ENCODE results near the gene ATRIP.

DNA sequence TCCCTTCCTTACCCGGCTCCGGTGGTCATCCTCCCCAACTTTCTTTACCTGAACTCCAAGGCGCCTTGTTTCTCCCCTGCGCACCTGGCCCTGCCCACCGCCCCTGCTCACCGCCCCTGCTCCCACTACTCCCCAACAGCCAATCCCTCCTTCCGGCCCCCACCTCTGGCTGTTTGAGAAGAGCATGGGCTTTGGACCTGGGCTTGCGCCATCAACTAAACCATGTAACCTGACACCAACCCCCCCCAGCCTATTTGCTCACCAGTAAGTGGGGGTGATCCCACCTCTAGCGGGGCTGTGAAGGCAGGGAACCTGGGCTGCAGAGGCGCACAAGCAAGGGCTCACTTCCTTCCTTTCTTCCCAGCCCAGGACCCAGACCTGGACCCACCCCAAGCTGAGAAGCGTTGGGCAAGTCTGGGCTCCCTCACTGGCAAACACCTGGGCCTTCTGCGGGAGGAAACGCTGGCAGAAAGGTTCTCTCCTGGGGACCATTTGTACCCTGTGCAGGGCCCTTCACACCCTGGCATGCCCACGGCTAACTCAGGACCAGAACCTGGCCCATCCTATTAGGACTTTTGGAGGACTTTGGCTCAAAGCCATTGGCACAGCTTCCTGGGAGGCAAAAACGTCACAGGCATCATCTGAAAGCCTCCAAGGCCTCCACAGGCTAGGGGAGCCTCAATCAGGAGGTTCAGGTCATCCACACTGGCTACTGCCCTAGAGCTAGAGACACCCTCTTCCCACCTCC lies 16.4 kb upstream of the ATRIP start, which contains the start of gene PLXNB1:
- TF ChIP-seq, protein P1, sequence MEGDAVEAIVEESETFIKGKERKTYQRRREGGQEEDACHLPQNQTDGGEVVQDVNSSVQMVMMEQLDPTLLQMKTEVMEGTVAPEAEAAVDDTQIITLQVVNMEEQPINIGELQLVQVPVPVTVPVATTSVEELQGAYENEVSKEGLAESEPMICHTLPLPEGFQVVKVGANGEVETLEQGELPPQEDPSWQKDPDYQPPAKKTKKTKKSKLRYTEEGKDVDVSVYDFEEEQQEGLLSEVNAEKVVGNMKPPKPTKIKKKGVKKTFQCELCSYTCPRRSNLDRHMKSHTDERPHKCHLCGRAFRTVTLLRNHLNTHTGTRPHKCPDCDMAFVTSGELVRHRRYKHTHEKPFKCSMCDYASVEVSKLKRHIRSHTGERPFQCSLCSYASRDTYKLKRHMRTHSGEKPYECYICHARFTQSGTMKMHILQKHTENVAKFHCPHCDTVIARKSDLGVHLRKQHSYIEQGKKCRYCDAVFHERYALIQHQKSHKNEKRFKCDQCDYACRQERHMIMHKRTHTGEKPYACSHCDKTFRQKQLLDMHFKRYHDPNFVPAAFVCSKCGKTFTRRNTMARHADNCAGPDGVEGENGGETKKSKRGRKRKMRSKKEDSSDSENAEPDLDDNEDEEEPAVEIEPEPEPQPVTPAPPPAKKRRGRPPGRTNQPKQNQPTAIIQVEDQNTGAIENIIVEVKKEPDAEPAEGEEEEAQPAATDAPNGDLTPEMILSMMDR (IDR thresholded peaks at IDR 0.05): no peak
- no peak for TF ChIP-seq EP300 (IDR thresholded peaks at IDR 0.05)

Data from stomach (tissue), 4 donors.